ENCODE results near the gene CFAP99. TPM values are rescaled to one million over a fixed set of nuclear protein-coding genes. Genes with fewer than 3 reads are reported as not detected.

CFAP99 gene
- total and polyA plus RNA-seq, 9 donors = 0.10 to 12.9 (median 1.4) TPM; not detected in 4

DNA sequence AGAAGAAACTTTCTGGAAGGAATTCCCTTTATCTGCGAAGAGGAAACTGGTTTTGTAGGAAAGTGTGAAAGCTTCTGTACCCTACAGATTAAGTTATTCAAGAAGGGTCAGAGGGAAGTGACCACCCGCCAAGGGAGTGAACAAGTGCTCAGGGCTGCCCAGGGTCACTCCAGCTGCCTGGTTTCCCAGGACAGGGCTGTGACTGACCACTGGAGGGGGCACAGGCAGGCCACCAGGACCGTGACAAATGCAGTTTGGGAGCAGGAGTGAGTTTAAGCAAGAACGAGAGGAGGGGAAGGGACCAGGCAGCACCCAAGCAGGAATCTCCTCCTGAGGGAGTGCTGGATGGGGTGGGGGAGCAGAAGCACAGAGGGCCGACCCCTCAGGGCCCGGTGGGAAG lies 34.5 kb upstream of the CFAP99 start:
- Histone ChIP-seq H3K9me3 (no peaks in the 10 kb centered on the region), H3K36me3 (no peaks in the 10 kb centered on the region), H3K4me1 (ENCODE audit: insufficient read depth) (no peaks in the 10 kb centered on the region), H3K27ac (no peak overlapping the region), H3K4me3 (no peak overlapping the region), H3K27me3 (no peaks in the 10 kb centered on the region)
- DNase-seq = no peak
- TF ChIP-seq POLR2A (IDR thresholded peaks at IDR 0.05) (no peak), EP300 (IDR thresholded peaks at IDR 0.05) (no peak)
- TF ChIP-seq, protein P1, sequence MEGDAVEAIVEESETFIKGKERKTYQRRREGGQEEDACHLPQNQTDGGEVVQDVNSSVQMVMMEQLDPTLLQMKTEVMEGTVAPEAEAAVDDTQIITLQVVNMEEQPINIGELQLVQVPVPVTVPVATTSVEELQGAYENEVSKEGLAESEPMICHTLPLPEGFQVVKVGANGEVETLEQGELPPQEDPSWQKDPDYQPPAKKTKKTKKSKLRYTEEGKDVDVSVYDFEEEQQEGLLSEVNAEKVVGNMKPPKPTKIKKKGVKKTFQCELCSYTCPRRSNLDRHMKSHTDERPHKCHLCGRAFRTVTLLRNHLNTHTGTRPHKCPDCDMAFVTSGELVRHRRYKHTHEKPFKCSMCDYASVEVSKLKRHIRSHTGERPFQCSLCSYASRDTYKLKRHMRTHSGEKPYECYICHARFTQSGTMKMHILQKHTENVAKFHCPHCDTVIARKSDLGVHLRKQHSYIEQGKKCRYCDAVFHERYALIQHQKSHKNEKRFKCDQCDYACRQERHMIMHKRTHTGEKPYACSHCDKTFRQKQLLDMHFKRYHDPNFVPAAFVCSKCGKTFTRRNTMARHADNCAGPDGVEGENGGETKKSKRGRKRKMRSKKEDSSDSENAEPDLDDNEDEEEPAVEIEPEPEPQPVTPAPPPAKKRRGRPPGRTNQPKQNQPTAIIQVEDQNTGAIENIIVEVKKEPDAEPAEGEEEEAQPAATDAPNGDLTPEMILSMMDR (IDR thresholded peaks at IDR 0.05) = no peak
- WGBS, 3 donors = 77 to 83% (median 78%) methylated on average over 6 of the region's 6 CpGs
- intact Hi-C loops (cut with DNase I) = no loop called here

DNA sequence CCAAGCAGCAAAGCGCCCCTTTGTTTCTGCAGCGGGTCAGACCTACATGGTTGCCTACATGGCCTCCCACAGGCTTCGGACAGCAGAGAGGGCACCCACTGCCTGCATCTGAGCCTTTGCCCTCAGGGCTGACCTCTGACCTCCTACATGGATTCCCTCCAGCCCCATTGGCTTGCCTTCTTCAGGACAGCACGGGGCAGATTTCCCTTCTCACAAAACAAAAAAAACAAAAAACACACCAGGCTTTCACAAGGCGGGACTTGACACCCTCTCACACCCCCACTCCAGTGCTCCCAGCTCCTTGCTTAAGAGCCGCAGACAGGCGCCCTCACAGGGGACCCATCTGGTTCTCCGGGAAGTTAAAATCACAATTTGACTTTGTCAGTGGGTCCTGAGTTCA lies 33.2 kb upstream of the CFAP99 start:
- intact Hi-C loops (cut with DNase I) = no loop called here
- H3K4me3 ChIP-seq = no peak overlapping the region
- no peaks in the 10 kb centered on the region for H3K36me3 ChIP-seq
- no peaks in the 10 kb centered on the region for H3K27me3 ChIP-seq
- WGBS, 3 donors = 83 to 90% (median 85%) methylated on average over 8 of the region's 8 CpGs
- TF ChIP-seq EP300 (IDR thresholded peaks at IDR 0.05) (no peak), POLR2A (IDR thresholded peaks at IDR 0.05) (no peak)
- TF ChIP-seq, protein P1 (IDR thresholded peaks at IDR 0.05) = no peak
- no peak overlapping the region for H3K27ac ChIP-seq
- no peaks in the 10 kb centered on the region for H3K9me3 ChIP-seq
- no peak for DNase-seq
- H3K4me1 ChIP-seq (ENCODE audit: insufficient read depth) = peaks cover 2% of the 10 kb centered on the region

DNA sequence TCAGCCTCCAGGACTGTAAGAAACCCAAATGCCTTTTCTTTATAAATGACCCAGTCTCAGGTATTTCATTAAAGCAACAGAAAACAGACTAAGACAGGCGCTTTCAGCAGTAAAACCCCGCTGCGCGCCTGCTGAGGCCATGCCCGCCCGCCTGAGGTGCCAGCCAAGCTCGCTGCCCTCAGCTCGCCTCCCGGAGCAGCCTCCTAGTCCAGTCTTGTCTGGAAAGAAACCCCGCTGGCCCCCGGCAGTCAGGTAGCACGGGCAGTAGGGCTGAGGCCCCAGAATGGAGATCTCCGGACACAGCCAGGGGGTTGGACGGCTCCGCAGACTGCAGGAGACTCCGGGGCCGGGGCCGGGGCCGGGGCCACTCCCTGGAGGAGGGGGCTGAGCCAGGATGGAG lies 32.0 kb upstream of the CFAP99 start:
- TF ChIP-seq EP300 (IDR thresholded peaks at IDR 0.05) = no peak
- TF ChIP-seq POLR2A (IDR thresholded peaks at IDR 0.05) = no peak
- TF ChIP-seq, protein P1 (IDR thresholded peaks at IDR 0.05) = no peak
- no peak overlapping the region for H3K27ac ChIP-seq
- H3K36me3 ChIP-seq = no peaks in the 10 kb centered on the region
- intact Hi-C loops (cut with DNase I) = no loop called here
- 89 to 92% (median 90%) methylated on average over 18 to 19 of the region's 19 CpGs for WGBS, 3 donors
- H3K27me3 ChIP-seq = no peaks in the 10 kb centered on the region
- no peak for DNase-seq
- no peak overlapping the region for H3K4me3 ChIP-seq
- no peaks in the 10 kb centered on the region for H3K9me3 ChIP-seq
- H3K4me1 ChIP-seq (ENCODE audit: insufficient read depth) = peaks cover 6% of the 10 kb centered on the region

DNA sequence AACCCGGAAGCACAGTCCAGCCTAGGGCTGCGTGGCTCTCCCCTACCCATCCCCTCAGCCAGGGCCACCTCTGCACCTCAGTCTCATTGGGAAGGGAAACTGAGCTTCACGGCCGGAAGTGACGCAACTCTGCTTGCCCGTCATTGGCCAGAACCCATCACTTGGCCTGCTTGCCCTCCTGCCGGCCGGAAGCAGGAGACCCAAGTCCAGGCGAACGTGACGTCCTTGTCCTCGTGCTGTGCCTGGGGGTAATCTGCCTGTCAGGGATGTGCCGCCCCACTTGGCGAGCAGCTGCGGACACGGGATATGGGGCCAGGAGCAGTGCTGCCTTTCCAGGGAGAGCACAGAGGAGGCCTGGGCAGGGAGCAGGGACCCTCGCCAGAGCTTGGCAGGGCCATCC lies 31.5 kb upstream of the CFAP99 start:
- WGBS, 3 donors = 95% methylated on average over 17 of the region's 17 CpGs
- Histone ChIP-seq H3K36me3 (no peaks in the 10 kb centered on the region), H3K27ac (no peak overlapping the region), H3K9me3 (no peaks in the 10 kb centered on the region), H3K4me1 (ENCODE audit: insufficient read depth) (peaks cover 6% of the 10 kb centered on the region), H3K27me3 (no peaks in the 10 kb centered on the region), H3K4me3 (no peak overlapping the region)
- DNase-seq = no peak
- no peak for TF ChIP-seq EP300 (IDR thresholded peaks at IDR 0.05)
- TF ChIP-seq POLR2A (IDR thresholded peaks at IDR 0.05) = no peak
- TF ChIP-seq, protein P1 (IDR thresholded peaks at IDR 0.05) = no peak
- intact Hi-C loops (cut with DNase I) = no loop called here

DNA sequence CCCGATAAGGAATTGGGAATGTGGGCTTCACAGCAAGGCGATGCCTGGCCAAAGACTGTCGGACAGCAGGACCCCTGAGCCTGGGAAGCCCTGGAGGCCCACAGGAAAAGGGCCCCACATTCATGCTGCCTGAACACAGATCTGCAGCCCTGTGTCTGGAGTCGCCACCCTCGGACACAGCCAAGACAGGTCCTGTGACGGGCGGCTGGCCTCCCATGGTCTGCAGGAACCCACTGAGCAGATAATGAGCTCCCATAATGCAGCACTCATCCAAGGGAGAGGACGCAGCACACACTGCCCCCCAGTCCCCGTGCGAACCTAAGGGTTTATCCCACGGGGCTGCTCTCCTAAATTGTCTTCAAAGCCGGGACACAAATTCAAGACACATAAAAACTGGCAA lies 30.9 kb upstream of the CFAP99 start:
- H3K4me3 ChIP-seq = no peak overlapping the region
- intact Hi-C loops (cut with DNase I) = no loop called here
- 88 to 95% (median 92%) methylated on average over 12 of the region's 12 CpGs for WGBS, 3 donors
- no peak overlapping the region for H3K27ac ChIP-seq
- TF ChIP-seq, protein P1 (IDR thresholded peaks at IDR 0.05) = no peak
- TF ChIP-seq POLR2A (IDR thresholded peaks at IDR 0.05) (no peak), EP300 (IDR thresholded peaks at IDR 0.05) (no peak)
- H3K36me3 ChIP-seq = no peaks in the 10 kb centered on the region
- no peaks in the 10 kb centered on the region for H3K9me3 ChIP-seq
- peaks cover 6% of the 10 kb centered on the region for H3K4me1 ChIP-seq (ENCODE audit: insufficient read depth)
- DNase-seq = no peak
- no peaks in the 10 kb centered on the region for H3K27me3 ChIP-seq
